IPS-18c (cell line): ENCODE measurements around the gene HJURP.

Experiments used
- H3K4me3 ChIP-seq: 2 replicates; pipeline ENCODE4 v1.7.0; 2013; ENCODE audit warnings: low read depth, mild to moderate bottlenecking, low read length, moderate library complexity; ENCODE audit not compliant: insufficient read depth
- H3K9me3 ChIP-seq: one replicate; pipeline ENCODE4 v1.6.1; 2013; ENCODE audit warnings: mild to moderate bottlenecking, low read length, moderate library complexity; ENCODE audit not compliant: control insufficient read depth, insufficient read depth

The HJURP gene

DNA sequence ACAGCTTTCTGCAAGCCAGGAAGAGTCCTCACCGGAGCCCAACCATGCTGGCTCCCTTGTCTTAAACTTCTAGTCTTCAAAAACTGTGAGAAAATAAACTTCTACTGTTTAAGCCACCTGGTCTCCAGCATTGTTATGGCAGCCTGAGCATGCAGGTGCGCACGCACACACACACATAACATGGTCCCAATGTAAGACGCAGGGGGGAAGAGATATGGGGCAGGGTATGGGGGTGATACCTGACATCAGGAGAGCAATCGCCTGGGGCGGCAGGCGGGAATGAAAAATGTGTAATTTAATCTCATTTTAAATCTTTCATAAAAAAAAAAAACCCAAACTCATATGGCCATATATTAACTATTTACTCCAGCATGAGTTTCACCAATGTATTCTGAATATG lies 18.0 kb downstream of the HJURP start:
- Histone ChIP-seq H3K9me3 (no peaks in the 10 kb centered on the region), H3K4me3 (no peak overlapping the region)

DNA sequence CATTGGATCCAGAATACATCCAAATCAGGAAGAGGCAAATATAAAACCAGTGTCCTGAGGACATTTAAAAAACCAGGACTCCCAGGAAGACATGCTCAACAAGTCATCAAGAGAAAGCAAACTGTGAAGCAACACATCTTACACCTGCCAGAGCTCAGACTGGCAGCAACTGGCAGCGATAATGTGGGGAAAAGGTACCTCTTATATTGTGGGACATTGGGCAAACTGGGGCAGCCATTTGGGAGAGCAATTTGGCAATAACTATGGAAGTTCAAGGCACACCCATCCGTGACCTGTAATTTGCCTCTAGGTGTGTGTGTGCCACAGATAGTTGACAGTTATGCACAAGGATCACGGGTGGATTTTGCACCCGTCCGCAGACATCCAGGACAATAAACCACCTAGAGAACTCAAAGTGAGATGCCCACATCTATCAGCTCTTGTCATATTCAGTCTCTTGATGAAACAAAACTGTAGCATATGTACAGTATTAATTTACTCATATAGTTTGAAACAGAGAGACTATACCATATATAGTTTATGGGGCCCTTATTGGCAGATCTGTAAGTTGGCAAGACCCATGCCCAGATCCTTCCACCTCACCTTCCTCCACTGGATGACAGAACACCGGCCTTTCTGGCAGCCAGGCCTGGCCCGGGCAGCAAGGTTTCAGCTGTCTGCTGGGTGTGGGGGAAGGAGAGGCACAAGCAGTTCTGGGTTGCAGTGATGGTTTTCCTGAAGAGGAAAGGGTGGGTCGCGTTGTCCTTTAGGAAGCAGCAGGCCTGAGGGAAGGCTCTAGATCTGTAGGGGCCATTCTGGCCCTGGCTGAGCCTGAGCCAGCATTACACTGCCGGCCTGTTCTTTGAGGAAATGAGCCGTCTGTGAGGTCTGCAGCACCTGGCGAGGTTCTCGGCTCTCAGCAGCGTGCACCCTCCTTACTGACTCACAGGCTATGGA lies 18.8 kb downstream of the HJURP start:
- Histone ChIP-seq H3K4me3 (no peak overlapping the region), H3K9me3 (no peaks in the 10 kb centered on the region)

DNA sequence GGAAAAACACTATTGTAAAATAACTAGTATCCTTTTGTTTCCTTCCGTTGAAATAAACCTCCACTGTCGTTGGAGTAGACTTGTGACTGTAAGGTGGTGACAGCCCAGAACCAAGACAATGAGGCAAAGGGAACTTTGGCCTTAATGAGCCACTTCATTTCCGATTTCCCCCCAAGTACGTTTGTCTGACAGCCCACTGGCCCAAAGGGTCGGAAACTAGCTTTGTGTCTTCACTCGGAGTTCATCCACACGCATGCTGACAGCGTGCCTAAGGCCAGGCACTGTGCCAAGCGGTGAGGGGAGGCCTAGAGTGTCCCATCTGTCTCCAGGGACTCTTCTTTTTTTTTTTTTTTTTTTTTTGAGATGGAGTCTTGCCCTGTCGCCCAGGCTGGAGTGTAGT lies 21.0 kb downstream of the HJURP start:
- Histone ChIP-seq H3K9me3 (no peaks in the 10 kb centered on the region), H3K4me3 (no peak overlapping the region)

DNA sequence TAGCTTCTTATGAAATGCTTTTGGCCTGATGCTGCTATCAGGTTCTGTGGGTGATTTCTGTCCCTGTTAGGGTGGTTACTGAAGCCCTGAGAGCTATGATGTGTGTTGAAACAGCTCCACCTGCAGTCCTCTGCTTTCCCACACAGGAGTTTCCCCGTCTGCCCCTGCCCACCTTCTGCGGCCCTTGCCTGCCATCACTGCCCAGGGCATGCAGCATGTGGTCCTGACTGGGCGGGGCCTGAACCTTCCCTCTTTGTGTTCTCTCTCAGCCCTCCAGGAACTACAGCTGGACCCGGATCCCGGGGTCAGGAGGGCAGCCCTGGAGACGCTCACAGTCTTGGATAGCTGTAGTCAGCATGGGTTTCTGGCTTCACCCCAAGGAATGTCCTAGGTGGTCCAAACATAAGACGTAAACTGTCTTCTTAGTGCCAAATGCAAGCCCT lies 21.4 kb downstream of the HJURP start:
- Histone ChIP-seq H3K4me3 (no peak overlapping the region), H3K9me3 (no peaks in the 10 kb centered on the region)

DNA sequence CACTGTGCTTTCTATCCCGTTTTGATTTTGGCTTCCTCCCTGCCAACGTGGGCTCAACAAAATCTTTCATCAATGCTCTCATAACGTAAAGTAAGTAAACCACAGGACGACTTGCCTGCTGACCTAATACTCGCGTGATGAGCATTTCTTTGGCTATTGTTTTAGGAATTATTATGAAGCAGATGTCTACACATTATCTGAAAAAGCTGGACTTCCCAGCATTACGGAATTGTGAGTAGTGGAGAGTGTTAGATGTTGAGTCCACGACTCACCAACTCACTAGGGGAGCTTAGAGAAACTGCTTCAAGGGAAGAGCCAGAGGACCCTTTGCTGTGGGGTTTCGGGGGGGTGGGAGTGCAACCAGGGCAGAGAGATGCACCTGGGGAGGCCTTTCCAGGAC lies 21.9 kb downstream of the HJURP start:
- no peak overlapping the region for H3K4me3 ChIP-seq
- no peaks in the 10 kb centered on the region for H3K9me3 ChIP-seq

DNA sequence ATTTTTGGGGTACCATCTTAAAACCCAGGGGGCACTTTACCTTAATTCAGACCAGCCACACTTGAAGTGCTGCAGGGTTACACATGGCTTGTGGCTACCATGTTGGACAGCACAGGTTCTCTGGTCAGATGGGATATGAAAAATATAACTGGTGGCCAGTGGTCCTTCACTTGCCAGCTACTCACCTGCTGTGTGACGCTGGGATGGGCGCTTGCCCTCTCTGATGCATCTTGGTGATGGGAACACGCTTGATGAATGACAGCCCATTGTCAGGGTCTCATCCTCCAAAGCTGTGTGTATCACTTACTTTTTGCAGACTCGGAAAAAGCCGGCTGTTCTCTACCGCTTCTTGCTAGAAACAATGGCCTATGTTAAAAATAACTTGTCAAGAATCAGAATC lies 22.5 kb downstream of the HJURP start:
- no peak overlapping the region for H3K4me3 ChIP-seq
- no peaks in the 10 kb centered on the region for H3K9me3 ChIP-seq

DNA sequence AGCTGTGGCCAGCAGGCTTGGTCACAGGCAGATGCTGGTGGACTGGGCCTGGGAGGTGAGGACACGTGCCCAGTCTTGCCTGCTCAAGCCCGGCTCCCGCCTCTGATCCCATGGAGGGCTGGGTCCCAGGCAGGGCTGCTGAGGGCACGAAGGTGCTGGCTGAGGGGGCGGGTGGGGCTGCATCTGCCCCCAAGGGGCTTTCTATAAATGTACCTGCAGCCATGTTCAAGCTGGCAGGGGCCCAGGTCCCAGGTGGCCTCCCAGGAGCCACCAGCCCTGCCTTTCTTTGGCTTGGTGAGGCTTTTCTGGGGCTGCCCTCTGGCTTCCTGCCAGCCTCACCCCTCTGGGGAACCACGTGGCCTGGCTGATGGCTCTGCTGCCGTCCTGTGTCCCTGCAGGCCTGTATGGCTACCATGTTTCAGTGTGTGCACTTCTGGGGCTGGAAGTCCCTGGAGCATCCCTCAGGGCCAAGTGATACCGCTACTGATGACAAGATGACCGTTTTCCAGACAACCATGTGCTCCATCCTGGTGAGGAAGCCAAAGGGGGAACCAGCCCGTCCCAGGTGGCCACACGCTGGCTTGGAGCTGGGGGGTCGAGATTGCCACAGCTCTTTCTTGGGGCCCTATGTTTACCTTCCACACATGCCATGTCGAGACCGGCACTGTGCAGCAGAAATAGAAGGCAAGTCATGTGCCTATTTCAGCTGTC lies 23.2 kb downstream of the HJURP start:
- Histone ChIP-seq H3K4me3 (no peak overlapping the region), H3K9me3 (no peaks in the 10 kb centered on the region)

DNA sequence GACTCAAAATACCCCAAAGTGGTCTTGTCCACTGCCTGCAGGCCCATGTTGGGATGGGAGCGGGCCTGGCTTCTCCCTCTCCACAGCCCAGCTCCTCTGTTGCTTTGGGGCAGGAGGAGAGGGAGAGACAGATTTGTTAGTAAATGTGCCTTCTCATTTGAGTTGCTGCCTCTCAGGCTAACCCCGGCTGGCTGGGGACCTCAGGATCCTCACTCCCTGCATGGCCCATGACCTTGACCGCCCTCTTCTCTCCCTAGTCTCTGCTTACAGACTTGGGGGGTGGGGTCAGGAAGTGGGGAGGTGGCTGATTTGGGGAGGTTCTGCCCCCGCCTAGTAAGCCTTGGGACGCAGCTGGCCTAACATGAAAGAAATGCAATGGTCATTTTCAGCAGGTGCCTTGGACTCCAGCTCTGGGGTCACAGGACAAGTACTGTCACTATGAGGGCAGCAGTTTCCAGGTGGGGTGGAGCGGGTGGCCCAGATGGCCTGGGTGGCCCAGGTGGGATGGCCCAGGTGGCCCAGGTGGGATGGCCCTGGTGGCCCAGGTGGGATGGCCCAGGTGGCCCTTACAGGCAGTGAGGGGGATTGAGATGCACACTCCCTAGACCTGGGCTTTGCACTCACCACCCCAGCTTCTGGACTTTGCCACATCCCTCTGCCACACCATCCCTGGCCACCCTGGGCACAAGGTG lies 24.1 kb downstream of the HJURP start:
- no peaks in the 10 kb centered on the region for H3K9me3 ChIP-seq
- no peak overlapping the region for H3K4me3 ChIP-seq

DNA sequence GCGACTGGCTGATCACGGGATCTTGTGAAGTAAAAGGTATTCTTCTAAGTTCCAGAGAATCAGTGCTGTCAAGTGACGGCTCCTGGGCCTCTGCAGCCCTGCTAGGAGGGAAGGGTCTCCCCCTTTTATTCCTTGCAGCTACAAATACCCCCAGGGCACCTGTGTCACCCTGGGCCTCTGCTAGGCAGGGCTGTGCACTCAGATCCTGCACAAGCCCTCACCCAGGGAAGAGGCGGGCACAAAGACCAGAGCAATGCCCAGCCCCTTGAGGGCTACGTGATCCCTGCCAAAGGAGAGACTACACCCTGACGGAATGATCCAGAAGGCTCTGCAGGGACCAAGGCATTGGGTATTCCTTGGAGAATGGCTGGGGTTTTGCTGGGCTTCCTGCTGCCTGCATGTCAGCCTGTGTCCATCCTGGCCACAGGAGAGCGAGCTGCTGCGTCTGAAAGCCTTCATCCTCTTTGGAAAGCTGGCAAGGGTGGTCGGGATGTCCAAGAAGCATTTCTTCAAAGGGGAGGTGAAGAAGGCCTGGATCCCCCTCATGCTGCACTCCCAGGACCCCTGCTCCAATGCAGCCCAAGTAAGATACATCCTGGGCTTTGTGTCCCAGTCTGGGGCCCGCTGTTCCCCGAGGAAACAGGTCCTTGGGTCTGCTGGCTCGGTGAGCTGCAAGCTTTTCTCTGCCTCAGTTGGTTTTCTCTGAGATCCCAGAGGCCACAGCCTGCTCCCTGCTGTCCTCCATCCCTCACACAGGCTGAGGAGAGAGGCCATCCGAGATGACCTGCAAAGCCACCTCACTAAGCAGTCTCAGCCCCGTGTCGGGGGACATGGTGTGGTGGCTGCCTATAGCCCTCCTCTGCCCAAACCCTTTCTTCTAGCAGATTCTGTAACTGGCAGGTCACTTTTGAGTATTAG lies 24.9 kb downstream of the HJURP start:
- Histone ChIP-seq H3K9me3 (no peaks in the 10 kb centered on the region), H3K4me3 (no peak overlapping the region)

DNA sequence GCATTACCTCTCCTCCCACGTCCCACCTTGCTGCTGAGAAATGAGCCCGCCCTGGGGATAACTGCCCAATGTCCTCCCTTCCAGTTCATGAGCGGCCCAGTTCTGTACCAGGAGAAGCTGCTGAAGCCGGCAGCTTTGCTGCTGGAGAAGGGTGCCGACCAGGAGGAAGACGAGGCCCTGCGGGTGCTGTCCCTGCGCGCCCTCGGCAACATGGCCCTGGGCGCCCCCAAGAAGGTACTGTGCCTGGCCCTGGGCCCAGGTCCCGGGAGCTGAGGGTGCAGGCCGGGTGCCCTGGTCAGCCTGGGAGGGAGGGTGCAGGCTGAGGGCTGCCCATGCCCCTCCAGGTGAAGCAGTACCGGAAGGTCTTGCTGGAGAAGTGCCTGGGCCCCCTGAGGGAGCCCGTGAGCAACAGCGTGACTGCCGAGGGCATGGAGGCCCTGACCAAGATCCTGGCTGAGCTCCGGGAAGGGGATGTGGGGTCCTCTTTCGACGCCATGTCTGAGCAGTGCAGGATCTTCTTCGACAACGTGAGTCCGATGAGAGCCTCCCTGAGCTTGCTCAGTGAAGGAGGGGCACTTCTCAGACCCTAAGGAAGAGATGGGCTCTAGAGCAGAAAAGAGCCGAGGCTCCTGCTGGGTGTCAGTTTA lies 25.7 kb downstream of the HJURP start:
- H3K4me3 ChIP-seq: no peak overlapping the region
- no peaks in the 10 kb centered on the region for H3K9me3 ChIP-seq

DNA sequence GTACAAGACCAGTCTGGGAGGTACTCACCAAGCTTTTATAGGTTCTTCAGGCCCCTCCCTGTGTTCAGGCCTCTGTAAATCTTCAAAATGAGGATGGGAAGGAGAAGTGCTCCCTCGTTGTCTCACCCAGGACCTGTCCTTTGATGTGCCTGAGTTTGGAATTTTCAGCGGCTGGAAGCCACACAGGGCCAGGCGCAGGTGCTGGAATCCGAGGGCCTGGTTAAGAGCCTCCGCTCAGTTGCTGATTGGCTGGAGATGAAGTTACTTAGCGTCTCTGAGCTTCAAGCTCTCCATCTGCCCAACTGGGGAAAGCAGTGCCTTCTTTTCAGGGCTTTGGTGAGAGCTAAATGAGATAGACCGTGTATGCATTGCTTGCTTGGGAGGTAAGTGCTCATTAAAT lies 30.0 kb downstream of the HJURP start:
- Histone ChIP-seq H3K9me3 (no peaks in the 10 kb centered on the region), H3K4me3 (no peak overlapping the region)

DNA sequence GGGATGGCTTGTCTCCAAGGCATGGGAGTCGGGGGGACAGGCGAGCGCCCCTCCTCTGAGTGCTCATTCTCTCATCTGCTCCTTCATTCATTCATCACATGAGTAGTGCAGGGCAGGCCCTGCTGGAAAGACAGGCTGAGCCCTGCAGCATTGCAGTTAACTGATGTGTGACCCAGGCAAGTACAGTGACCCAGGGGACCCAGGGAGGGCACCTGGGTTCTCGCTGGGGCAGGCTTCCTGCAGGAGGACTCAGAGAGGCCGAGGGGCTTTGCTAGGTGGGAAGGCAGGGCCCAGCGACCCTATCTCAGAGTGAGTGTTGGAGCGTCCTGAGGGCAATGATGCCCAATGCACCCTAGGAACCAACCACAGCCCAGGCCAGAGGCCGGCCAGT lies 30.6 kb downstream of the HJURP start:
- no peaks in the 10 kb centered on the region for H3K9me3 ChIP-seq
- H3K4me3 ChIP-seq: no peak overlapping the region

DNA sequence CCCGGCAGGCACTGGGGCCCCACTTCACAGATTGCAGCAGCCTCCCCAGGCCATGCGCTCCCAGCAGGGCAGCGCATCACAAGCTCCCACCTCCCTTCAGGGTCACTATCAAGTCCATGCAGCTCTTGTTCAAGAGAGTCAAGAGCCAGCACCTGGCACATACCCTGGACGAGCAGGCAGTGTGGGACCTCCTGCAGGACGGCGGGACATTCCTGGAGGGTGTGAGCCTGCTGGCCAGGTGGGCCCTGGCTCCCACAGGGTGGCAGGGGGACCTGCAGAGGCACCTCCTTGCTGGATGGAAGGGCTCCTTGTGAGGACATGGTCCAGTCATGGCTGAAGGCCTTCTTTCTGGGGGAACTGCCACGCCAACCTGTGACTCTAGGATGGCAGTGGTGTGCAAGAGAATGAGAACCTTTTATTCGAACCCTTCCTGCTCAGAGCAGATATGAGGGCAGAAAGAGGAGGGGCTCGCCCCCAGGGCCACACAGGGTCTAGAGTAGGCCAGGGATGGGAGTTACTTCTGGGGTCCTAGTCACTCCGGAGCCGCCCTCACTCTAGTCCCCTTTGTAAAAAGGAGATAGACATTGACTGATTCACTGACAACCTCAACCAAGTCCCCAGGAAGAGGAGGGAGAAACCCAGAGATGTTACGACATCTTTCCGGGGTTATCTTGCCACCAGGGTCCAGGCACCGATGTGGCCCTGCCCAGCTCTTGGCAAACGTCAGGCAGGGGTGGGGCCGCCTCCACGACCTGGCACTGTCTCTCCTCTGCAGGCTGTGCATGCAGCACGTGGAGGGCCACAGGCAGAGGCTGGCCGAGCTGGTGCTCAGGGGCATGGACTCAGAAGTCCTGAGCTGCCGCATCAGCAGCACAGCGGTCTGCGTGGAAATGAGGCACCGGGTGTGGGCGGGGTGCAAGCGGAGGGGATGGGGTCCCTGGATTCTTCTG lies 31.3 kb downstream of the HJURP start:
- Histone ChIP-seq H3K9me3 (no peaks in the 10 kb centered on the region), H3K4me3 (no peak overlapping the region)

DNA sequence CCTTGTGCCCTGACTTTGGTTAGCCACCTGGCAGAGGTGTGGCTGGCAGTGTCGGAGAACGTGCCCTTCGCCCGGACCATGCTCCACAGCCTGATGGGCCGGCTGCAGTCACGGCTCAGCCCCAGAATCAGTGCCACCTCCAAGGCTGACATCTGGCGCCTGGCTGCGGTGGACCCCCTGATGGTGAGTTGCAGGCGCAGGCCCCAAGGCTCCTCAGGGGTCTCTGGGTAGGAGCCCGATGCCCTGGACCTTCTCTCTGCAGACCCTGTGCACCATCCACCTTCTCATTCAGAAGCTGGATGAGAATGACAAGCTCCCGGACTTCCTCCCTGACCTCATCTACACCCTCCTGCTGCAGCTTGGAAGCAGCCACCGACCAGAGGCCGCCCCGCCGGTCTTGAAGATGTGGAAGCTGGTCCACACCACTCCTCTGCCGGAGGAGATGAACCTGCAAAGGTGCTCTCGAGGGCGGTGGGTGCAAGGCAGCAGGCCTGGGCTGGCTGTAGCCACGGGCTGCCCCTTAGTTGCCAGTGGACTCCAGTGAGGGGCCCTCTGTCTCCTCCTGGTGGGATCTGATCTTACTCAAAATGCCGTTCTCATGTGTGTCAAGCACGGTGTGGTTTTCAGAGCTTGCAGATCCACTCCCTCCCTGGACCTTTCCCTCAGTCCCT lies 32.1 kb downstream of the HJURP start:
- Histone ChIP-seq H3K9me3 (no peaks in the 10 kb centered on the region), H3K4me3 (no peak overlapping the region)

DNA sequence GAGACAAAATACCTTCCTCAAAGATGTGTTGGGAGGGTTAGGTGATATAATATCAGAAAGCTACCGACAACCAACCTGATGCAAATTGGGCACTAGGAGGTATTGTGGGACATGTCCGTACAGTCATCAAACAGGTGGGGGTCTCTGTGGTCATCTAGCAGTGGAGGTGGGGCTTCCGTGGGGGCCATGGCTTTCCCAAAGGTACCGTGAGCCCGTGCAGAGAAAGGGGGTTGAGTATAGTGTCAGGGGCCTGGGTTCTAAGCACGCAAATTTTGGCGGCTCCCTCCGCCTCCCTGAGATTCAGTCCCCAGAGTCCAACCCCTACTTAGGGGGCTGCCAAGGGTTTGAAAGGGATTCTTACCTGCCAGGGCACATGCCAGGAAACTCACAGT lies 32.6 kb downstream of the HJURP start:
- Histone ChIP-seq H3K9me3 (no peaks in the 10 kb centered on the region), H3K4me3 (no peak overlapping the region)
